Muscle of leg (tissue), 11 donors: ENCODE data around the gene SORL1. TPM values are rescaled to one million over a fixed set of nuclear protein-coding genes. Genes with fewer than 3 reads are reported as not detected.

Experiments used
- DNase-seq: peaks from one replicate; pipeline ENCODE4 v3.0.0; 2013
- H3K27ac ChIP-seq: one replicate; pipeline ENCODE4 v1.5.1; 2013; ENCODE audit warnings: mild to moderate bottlenecking, low read length, control low read depth
- H3K27me3 ChIP-seq: one replicate; pipeline ENCODE4 v1.6.1; 2013; ENCODE audit warnings: low read length; ENCODE audit not compliant: control insufficient read depth, insufficient read depth
- H3K36me3 ChIP-seq: one replicate; pipeline ENCODE4 v1.6.1; 2013; ENCODE audit warnings: low read length; ENCODE audit not compliant: control insufficient read depth, insufficient read depth
- H3K4me1 ChIP-seq: one replicate; pipeline ENCODE4 v1.6.1; 2013; ENCODE audit warnings: low read length; ENCODE audit not compliant: control insufficient read depth, insufficient read depth
- H3K4me3 ChIP-seq: one replicate; pipeline ENCODE4 v1.5.1; 2013; ENCODE audit warnings: low read length, control low read depth
- H3K9me3 ChIP-seq: replicated peaks from 2 replicates; pipeline ENCODE4 v1.6.1; 2013; ENCODE audit warnings: low read depth, low read length; ENCODE audit not compliant: control insufficient read depth
- WGBS: methylation state at CpG from one replicate; pipeline ENCODE4 v1.1.5; 2013; ENCODE audit warnings: missing lambda C conversion rate; ENCODE audit not compliant: insufficient coverage; 5-methylcytosine and 5-hydroxymethylcytosine counted together
- polyA plus RNA-seq, 8 donors: library from polyadenylated mRNA; unstranded; fragments of 120-200 nt; gene quantifications; one replicate each; pipeline versions ENCODE4 v1.2.1 to v1.2.3, GENCODE V29; 2013; ENCODE audit warnings: inconsistent platforms in 1 of 8, low replicate concordance in 1 of 8; ENCODE audit not compliant: insufficient read length in 8 of 8, insufficient read depth in 1 of 8
- total RNA-seq: library from RNA; stranded (reverse); fragments of 120-200 nt; gene quantifications from one replicate; pipeline ENCODE4 v1.2.4, GENCODE V29; 2013

SORL1 gene
- total and polyA plus RNA-seq, 9 donors = 1.0 to 3.1 (median 1.9) TPM

- Histone ChIP-seq H3K36me3 (no peaks in the 10 kb centered on the region), H3K4me3 (no peak overlapping the region), H3K27ac (no peak overlapping the region), H3K4me1 (no peaks in the 10 kb centered on the region), H3K27me3 (no peaks in the 10 kb centered on the region), H3K9me3 (no peaks in the 10 kb centered on the region)
- 32% methylated on average over 3 of the region's 10 CpGs for WGBS
- DNase-seq = no peak
Measured at GRCh38 chr11:121578251-121578976, 126.3 kb downstream of the SORL1 start.

- Histone ChIP-seq H3K27ac (no peak overlapping the region), H3K4me1 (no peaks in the 10 kb centered on the region), H3K4me3 (no peak overlapping the region), H3K27me3 (no peaks in the 10 kb centered on the region), H3K36me3 (no peaks in the 10 kb centered on the region), H3K9me3 (no peaks in the 10 kb centered on the region)
- no CpG with 5 or more reads among the region's 4 CpGs for WGBS
- DNase-seq = no peak
Measured at GRCh38 chr11:121580154-121580553, 128.0 kb downstream of the SORL1 start.

DNA sequence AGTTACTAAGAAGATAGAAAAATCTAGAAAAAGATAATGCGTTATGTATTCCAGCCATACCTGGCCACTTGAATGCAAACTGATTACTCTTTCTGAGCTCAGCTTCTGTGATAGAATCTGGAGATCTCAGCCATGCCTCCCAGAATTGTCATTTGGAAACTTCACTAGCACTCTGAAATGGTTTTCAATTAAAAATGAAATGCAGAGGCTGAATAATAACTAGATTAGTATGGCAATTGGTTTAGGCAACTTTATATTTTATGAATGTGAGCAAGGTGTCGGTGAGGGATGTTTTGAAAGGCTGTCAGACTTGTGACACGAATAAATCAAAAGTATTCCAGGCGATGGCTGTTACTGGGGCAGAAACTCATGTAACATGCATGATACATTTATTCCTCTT, 129.5 kb downstream of the SORL1 start:
- WGBS = no CpG with 5 or more reads among the region's 4 CpGs
- Histone ChIP-seq H3K27ac (no peak overlapping the region), H3K4me1 (no peaks in the 10 kb centered on the region), H3K4me3 (no peak overlapping the region), H3K27me3 (no peaks in the 10 kb centered on the region), H3K9me3 (no peaks in the 10 kb centered on the region), H3K36me3 (no peaks in the 10 kb centered on the region)
- no peak for DNase-seq

DNA sequence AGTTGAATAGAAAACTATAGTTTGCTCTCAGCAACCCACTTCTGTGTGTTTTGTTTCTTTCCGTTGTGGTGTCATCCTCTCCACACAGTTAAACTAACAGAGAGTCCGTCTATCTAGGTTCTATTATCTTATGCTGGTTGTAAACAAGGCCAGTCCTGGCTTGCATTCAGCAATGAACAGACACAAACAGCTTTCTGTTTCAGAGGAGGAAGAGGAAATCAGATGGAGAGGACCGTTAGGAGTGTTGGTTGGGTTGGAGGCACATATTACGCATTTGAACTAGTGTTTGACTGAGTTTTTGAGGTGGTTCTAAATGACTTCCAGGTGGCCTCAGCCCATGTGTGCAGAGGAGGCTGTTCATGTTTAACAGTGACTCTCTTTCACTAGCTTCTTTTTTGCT, 130.2 kb downstream of the SORL1 start:
- no peaks in the 10 kb centered on the region for H3K36me3 ChIP-seq
- WGBS = 36% methylated on average over 2 of the region's 4 CpGs

GRCh38 chr11:121583825-121584224, 131.7 kb downstream of the SORL1 start:
- no peak for DNase-seq
- Histone ChIP-seq H3K4me1 (no peaks in the 10 kb centered on the region), H3K36me3 (no peaks in the 10 kb centered on the region), H3K4me3 (no peak overlapping the region), H3K9me3 (no peaks in the 10 kb centered on the region), H3K27me3 (no peaks in the 10 kb centered on the region), H3K27ac (no peak overlapping the region)
- WGBS = 79% methylated on average over 2 of the region's 3 CpGs

More for the DNA sequence above, 130.2 kb downstream of the SORL1 start:
- Histone ChIP-seq H3K27ac (no peak overlapping the region), H3K9me3 (no peaks in the 10 kb centered on the region), H3K4me3 (no peak overlapping the region), H3K4me1 (no peaks in the 10 kb centered on the region), H3K27me3 (no peaks in the 10 kb centered on the region)
- DNase-seq = peak; percentile 34

DNA sequence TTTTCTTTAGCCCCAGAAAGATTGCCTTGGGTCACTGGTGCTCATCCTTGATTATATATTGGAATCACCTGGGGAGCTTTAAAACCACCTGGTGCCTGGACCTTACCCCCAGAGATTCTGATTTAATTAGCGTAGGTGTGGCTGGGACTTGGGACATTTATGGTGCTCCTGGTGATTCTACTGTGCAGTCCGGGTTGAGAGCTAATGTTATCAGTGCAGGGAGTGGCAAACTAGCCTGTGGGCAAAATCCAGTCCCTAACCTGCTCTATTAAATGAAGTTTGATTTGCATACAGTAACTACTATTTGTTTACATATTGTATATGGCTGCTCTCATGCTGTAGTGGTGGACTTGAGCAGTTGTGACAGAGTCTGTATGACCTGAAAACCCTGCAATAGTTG, 134.6 kb downstream of the SORL1 start:
- Histone ChIP-seq H3K27ac (no peak overlapping the region), H3K36me3 (no peaks in the 10 kb centered on the region), H3K9me3 (no peaks in the 10 kb centered on the region), H3K4me3 (no peak overlapping the region), H3K4me1 (no peaks in the 10 kb centered on the region), H3K27me3 (peaks cover 3% of the 10 kb centered on the region)
- 100% methylated on average over 1 of the region's 2 CpGs for WGBS
- DNase-seq = no peak

- no peaks in the 10 kb centered on the region for H3K4me1 ChIP-seq
- WGBS = 76% methylated on average over 2 of the region's 2 CpGs
- no peaks in the 10 kb centered on the region for H3K36me3 ChIP-seq
- no peaks in the 10 kb centered on the region for H3K9me3 ChIP-seq
- no peak for DNase-seq
- peaks cover 3% of the 10 kb centered on the region for H3K27me3 ChIP-seq
- no peak overlapping the region for H3K27ac ChIP-seq
- no peak overlapping the region for H3K4me3 ChIP-seq
Measured at GRCh38 chr11:121587182-121587581, 135.1 kb downstream of the SORL1 start.

DNA sequence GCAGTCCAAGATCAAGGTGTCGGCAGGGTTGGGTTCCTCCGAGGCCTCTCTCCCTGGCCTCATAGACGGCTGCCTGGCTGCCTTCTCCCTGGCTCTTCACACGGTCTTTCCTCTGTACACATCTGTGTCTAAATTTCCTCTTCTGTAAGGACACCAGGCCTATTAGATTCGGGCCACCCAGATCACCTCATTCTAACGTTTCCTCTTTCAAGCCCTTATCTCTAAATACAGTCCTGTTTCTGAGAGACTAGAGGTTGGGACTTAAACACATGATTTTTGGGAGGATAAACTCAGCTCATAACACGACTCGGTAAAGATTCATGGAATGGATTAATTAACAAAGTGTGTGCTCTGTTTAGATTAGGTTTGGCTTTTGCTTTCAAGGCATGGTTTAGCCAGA, 136.6 kb downstream of the SORL1 start:
- H3K36me3 ChIP-seq = no peaks in the 10 kb centered on the region
- H3K27ac ChIP-seq = no peak overlapping the region
- H3K9me3 ChIP-seq = no peaks in the 10 kb centered on the region
- no peaks in the 10 kb centered on the region for H3K4me1 ChIP-seq
- DNase-seq = no peak
- no peak overlapping the region for H3K4me3 ChIP-seq
- H3K27me3 ChIP-seq = peaks cover 3% of the 10 kb centered on the region
- 54% methylated on average over 3 of the region's 8 CpGs for WGBS

GRCh38 chr11:121589946-121590537, 137.9 kb downstream of the SORL1 start:
- Histone ChIP-seq H3K9me3 (no peaks in the 10 kb centered on the region), H3K4me3 (no peak overlapping the region), H3K4me1 (no peaks in the 10 kb centered on the region), H3K36me3 (no peaks in the 10 kb centered on the region), H3K27me3 (peaks cover 3% of the 10 kb centered on the region), H3K27ac (no peak overlapping the region)
- WGBS = no CpG with 5 or more reads among the region's 5 CpGs
- DNase-seq = peak; percentile 13

DNA sequence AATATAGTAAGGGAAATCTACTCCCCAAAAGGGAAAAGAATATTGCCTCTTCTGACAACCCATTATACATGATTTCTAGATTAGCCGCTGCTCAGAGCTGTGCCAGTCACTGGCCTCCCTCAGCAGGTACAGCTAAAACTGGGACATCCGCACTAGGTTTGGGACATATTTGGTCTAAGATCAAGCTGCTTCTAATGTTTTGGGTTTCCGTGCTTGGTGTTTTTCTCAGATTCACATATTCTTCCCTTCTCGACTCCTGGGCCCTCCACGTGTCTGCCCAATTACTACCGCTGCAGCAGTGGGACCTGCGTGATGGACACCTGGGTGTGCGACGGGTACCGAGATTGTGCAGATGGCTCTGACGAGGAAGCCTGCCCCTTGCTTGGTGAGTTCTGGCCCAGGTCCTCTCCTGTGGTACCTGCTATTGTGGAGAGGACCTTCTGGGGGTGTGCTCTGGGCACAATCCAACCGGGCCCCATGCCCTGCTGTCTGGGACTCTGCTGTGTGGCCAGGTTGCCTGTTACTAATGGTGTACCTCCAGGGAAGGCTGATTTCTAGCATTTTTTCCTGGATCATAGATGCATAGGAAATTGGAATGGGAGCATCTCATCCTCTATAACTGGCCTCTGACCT, 138.8 kb downstream of the SORL1 start:
- no peaks in the 10 kb centered on the region for H3K9me3 ChIP-seq
- WGBS = 96% methylated on average over 9 of the region's 12 CpGs
- DNase-seq = no peak
- no peak overlapping the region for H3K4me3 ChIP-seq
- no peak overlapping the region for H3K27ac ChIP-seq
- H3K4me1 ChIP-seq = no peaks in the 10 kb centered on the region
- no peaks in the 10 kb centered on the region for H3K36me3 ChIP-seq
- peaks cover 3% of the 10 kb centered on the region for H3K27me3 ChIP-seq
